ENCODE results near the gene RBMS1. TPM values are rescaled to one million over a fixed set of nuclear protein-coding genes. Genes with fewer than 3 reads are reported as not detected.

The RBMS1 gene
- total and polyA plus RNA-seq, 2 of the 4 experiments (the other 2 are of a cell fraction): 43.5 to 64.9 TPM

DNA sequence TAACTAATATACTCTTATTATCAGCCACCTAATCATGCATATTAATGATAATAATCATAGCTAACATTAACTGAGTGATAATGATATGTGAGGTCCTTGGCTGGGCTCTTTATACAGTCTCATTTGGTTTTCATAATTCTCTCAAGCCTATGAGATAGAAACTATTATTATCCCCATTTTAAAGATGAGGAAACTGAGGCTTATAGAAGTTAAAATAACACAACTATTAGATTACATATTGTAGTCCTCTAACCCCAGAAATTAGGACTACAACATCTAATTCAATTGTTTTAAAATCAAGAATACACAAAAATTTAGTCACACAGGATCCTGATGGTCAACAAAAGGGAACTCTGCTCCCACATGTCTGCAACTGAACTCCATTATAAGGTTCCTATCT, 209.9 kb downstream of the RBMS1 start:
- peaks cover 53% of the 10 kb centered on the region for H3K36me3 ChIP-seq (ENCODE audit: control insufficient read depth, insufficient read depth, low read length)
- H2BK5ac ChIP-seq (ENCODE audit: low read depth, low read length, poor library complexity, severe bottlenecking): no peak overlapping the region

More for the DNA sequence above, 209.9 kb downstream of the RBMS1 start:
- no peak overlapping the region for H3K56ac ChIP-seq (ENCODE audit: extremely low read depth, insufficient read depth, low read length)
- no peak overlapping the region for H2AK5ac ChIP-seq (ENCODE audit: low read depth, low read length)
- H3K23ac ChIP-seq (ENCODE audit: low read depth, low read length): no peak overlapping the region
- H3K4me3 ChIP-seq (ENCODE audit: insufficient read depth, low read depth, low read length): no peak overlapping the region
- no peak overlapping the region for H2BK15ac ChIP-seq (ENCODE audit: low read depth, low read length)
- no peak overlapping the region for H4K91ac ChIP-seq (ENCODE audit: insufficient read depth, low read depth, low read length)
- no peak overlapping the region for H4K8ac ChIP-seq (ENCODE audit: low read depth in 2 of 2, low read length in 2 of 2)
- in situ Hi-C loops (cut with MboI; ENCODE audit: low sequenced_read_pairs): no loop called here
- no peak overlapping the region for H3K14ac ChIP-seq (replicated peaks; ENCODE audit: low read depth, low read length)
- DNase-seq: no peak
- no peaks in the 10 kb centered on the region for H3K9me3 ChIP-seq (ENCODE audit: control insufficient read depth, insufficient read depth, low read length)
- H3K4me1 ChIP-seq (ENCODE audit: control insufficient read depth, insufficient read depth, low read length): peaks cover 4% of the 10 kb centered on the region
- CTCF ChIA-PET: no interaction called here
- no peak overlapping the region for H2AK9ac ChIP-seq (replicated peaks; ENCODE audit: low read depth, low read length, poor library complexity)
- peaks cover 5% of the 10 kb centered on the region; the same call in 1 of the 2 replicates for H3K9me1 ChIP-seq (ENCODE audit: insufficient read depth, low read length)
- TF ChIP-seq RAD21 (IDR thresholded peaks at IDR 0.05; ENCODE audit: low read length) (no peak), RFX5 (IDR thresholded peaks at IDR 0.05; ENCODE audit: low read depth, low read length) (no peak), USF2 (IDR thresholded peaks at IDR 0.05; ENCODE audit: low read depth, low read length) (no peak), MXI1 (IDR thresholded peaks at IDR 0.05; ENCODE audit: borderline replicate concordance, low read depth, low read length) (no peak), CHD1 (IDR thresholded peaks at IDR 0.05; ENCODE audit: low read depth, low read length) (no peak), NFE2L2 (IDR thresholded peaks at IDR 0.05; ENCODE audit: low read depth, low read length) (no peak), RCOR1 (IDR thresholded peaks at IDR 0.05; ENCODE audit: insufficient replicate concordance, low read length) (no peak)
- H2BK20ac ChIP-seq (ENCODE audit: low read depth, low read length): no peak overlapping the region
- ATAC-seq (ENCODE audit: low read depth): no peak
- H3K4me2 ChIP-seq (ENCODE audit: low read depth, low read length): no peak overlapping the region
- no peak overlapping the region for H3K4ac ChIP-seq (ENCODE audit: low read depth, low read length)
- peaks cover 13 to 44% of the 10 kb centered on the region in 2 experiments for H3K79me1 ChIP-seq (ENCODE audit: low read depth in 1 of 2, low read length in 2 of 2)
- no peak overlapping the region for H3K18ac ChIP-seq (ENCODE audit: low read depth, low read length)
- POLR2A ChIA-PET (ENCODE audit: unreplicated experiment): no interaction called here
- intact Hi-C loops (cut with micrococcal nuclease): no loop called here
- H2AFZ ChIP-seq (replicated peaks; ENCODE audit: low read length, poor library complexity): no peak overlapping the region
- H3K27me3 ChIP-seq (ENCODE audit: control insufficient read depth, insufficient read depth, low read length): no peaks in the 10 kb centered on the region
- H3K9ac ChIP-seq (ENCODE audit: low read depth, low read length): no peak overlapping the region
- H3K27ac ChIP-seq (ENCODE audit: insufficient read depth, low read length): no peak overlapping the region
- no peak overlapping the region for H2BK120ac ChIP-seq (ENCODE audit: low read depth, low read length)
- no peaks in the 10 kb centered on the region for H4K20me1 ChIP-seq (ENCODE audit: insufficient read depth, low read length)
- H4K5ac ChIP-seq (ENCODE audit: low read depth, low read length): no peak overlapping the region
- TSS peak; percentile 10 for BruUV-seq (replicated peaks)
- dilution Hi-C loops (cut with HindIII; ENCODE audit: low sequenced_read_pairs, unreplicated experiment): no loop called here

Measured in IMR-90 (cell line).